Measurements from ENCODE around the gene PSMB8.
"Not testable (repeated sequence)": the region's sequence is repeated elsewhere in the genome, so short reads cannot be mapped to it uniquely, and the experiment has no call there.

PSMB8 gene

GRCh38 chr6:32843979-32844838 lies at the start of gene PSMB8:
Gene PSMB8 (minus strand): TSS chr6:32844047. CDS start chr6:32843996, 51 bp downstream.
- DNase-seq, result peak; percentile 82 to 88

DNA sequence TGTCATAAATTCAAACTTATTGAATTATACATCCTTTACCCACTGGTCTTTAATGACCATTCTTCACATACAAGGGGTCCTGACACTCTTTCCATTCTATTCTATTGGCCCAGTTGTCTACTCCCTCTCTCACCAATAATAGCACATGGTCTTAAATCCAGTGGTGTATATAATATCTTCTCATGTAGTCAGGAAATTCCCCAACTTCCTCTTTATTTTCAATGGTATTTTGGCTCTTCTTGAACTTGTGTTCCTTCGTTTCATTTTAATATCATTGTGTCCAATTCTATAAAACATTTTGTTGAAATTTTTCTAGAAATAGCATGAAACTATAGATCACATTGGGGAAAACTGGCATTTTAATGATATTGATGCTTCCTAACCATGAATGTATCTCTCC lies 47.0 kb upstream of the PSMB8 start:
- no peak for DNase-seq

- DNase-seq, result no peak
Measured at GRCh38 chr6:32889533-32889932, 45.7 kb upstream of the PSMB8 start.

DNA sequence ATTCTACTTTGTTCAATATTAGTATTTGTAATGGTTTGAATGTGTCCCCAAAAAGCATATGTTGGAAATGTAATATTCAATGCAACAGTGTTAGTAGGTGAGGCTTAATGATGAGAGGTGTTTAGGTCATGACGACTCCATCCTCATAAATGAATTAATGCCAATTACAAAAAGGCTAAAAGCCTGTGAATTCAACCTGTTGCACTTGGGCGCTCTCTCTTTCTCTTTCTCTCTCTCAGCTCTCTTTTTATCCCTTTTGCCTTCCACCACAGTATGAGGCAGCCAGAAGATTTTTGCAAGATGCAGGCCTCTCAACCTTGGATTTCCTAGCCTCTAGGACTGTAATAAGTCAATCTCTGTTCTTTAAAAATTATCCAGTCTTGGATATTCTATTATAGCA lies 44.7 kb upstream of the PSMB8 start:
- no peak for DNase-seq

DNA sequence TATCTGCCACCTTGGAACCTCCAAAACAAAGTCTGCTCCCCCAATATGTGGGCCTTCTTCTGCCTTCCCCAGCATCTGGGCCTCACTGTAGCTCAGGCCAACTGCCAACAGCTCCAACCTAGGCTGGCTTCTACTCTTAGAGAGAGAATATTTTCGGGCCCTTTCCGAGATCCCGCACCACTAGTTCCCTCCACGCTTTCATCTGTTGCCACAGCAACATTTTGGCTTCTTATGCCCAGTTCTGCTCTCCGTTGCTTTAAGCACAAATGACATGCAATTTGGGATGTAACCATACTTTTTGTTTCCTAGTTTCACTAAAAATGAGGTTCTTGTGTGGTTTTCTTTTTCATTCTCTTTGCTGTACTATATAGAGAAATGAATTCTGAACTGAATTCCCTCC lies 43.8 kb upstream of the PSMB8 start:
- no peak for DNase-seq

DNA sequence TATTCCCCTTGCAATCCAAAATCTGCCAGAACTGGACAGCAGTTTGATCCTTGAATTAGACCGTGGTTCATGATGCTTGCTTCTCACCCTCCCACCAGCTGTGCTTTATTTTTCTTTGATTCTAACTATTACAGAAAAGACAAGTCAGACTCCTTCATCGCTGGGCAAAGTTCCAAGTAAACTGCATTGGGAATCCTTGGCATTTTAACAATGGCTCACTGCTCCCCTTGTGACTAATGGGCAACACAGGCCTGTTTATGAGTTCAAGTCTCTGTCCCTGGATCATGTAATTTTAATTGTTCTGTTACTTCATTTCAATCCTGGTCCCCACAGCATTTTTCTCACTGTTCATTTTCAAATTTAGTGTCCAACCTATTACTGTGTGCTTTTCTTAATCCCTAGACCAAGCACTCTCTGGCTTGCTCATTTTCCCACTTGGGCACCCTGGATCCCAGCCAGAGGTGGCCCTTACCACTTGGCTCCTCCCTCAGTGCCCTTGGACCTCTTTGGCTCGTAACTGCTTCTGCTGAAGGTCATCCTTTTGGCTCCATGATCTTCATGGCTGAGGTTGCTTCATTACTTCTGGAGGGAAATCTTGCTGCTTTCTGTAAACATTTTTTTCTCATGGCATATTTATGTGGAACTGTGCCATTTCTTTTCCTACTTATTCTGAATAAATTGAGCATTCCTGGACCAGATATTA lies 43.0 kb upstream of the PSMB8 start:
- DNase-seq, result peak in 1 of 2 experiments; percentile 7

DNA sequence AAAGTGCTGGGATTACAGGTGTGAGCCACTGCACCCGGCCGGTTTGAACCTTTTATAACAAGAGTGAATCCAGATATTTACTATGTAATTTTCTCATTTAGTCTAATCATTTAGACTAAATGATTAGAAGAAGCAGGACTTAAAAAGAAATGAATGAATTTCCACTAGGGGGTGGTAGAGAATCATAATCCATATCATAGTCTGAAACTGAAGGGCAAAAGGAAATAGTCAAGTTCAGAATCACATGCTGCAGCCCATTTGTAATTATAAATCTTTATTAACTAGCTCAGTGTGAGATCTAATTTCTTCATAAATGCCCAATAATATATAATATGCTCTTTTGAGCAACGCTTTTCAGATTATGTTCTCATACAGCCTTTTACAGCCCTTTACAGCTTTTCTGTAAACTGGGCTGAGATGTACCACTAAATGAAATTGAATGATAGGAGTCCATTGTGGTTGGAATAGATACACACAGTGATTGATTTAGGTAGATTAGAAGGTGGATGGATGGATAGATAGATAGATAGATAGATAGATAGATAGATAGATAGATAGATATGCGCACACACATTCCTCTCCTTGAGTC lies 41.9 kb upstream of the PSMB8 start:
- DNase-seq, result peak; percentile 18 to 72

DNA sequence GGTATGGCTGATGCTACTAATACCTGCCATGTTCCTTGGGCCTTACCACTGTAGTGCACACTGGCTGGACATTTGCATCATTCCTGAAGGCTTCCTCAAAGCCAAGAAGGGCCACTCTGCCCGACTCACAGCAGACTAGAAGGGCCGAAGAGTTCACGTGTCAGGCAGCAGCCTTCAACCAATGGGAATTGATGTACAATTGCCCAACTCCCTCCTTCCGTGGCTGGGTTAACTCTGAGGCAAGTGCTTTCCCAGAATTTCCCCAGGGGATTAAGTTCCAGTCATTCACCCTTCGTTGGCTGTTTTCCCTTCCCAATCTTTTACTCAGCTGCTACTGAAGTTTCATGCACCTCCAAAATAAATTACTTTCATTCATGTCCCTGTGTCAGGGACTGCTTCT lies 39.9 kb upstream of the PSMB8 start:
- no peak for DNase-seq

GRCh38 chr6:32882879-32883250 lies 39.0 kb upstream of the PSMB8 start:
- no peak for DNase-seq

- DNase-seq, result not testable (repeated sequence)
Measured at GRCh38 chr6:32880962-32881361, 37.1 kb upstream of the PSMB8 start.

- DNase-seq, result no peak
Measured at GRCh38 chr6:32879691-32880090, 35.8 kb upstream of the PSMB8 start.

DNA sequence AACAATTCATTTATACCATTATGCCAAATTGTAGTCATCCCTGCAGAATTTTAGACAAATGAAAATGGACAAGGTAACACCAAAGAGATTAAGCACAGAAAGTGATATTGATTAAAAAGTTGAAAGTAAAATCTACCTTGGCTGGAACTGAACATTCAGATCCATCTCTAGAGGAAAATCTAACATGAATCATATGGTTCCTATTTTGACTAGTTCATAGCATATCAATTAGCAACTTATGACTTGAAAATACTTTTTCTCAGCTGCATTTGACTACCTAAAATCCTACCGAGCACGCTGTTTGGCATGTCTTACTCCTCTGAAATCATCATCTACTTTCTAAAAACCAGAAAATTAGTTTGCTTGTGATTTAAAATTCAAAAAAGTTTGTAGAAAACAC lies 32.8 kb upstream of the PSMB8 start:
- no peak for DNase-seq

GRCh38 chr6:32873947-32874346 lies 30.1 kb upstream of the PSMB8 start:
- not testable (repeated sequence) for DNase-seq

DNA sequence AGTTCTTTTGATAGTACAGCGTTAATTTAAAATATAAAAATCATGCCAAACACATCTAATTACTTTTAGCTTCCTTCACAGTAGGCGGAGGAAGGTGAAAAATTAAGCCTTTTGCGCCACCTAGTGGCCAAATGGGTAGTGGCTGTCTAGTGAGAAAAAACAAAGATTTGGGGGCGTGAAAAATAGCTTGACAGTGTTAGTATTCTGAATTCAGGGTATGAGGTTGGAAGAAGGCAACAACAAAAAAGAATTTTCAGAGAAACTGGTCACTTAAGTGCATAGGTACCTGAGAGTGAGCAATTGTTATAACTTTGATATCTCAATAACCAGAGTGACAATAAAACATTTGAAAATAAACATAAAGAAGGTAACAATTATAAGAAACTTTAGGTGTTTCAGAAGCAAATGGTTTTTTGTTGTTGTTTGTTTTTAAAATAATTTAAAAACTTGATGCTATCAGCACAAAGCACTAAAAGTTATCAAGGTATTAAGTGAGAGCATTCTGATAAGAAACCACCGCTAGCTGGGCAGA lies 24.5 kb upstream of the PSMB8 start:
- peak; percentile 61 to 63 for DNase-seq

- DNase-seq, result no peak
Measured at GRCh38 chr6:32867554-32868256, 23.9 kb upstream of the PSMB8 start.

DNA sequence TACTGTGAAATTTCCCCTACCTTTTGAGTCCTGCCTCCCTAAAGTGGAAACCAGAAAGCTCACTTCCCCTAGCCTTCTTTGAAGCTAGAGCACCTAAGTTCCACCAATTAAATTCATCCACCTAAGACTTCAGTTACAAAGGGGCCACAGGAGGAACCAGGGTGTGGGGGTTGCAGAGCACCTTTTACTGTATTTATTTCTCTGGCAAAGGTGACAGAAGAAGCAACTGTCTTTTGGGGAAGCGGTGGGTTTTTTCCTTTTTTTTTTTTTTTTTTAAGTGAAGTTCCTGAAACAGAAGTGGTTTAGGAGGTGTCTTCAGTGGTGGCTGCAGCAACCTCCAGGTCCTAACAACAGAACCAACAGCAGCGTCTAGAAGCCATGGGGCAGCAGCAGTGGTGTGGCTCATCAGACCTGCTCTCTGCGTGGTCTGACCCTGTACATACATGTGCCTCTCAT lies 23.2 kb upstream of the PSMB8 start:
- DNase-seq, result no peak

- DNase-seq, result no peak
Measured at GRCh38 chr6:32865724-32866443, 22.0 kb upstream of the PSMB8 start.

GRCh38 chr6:32862725-32863124 lies 18.9 kb upstream of the PSMB8 start:
- DNase-seq, result no peak

DNA sequence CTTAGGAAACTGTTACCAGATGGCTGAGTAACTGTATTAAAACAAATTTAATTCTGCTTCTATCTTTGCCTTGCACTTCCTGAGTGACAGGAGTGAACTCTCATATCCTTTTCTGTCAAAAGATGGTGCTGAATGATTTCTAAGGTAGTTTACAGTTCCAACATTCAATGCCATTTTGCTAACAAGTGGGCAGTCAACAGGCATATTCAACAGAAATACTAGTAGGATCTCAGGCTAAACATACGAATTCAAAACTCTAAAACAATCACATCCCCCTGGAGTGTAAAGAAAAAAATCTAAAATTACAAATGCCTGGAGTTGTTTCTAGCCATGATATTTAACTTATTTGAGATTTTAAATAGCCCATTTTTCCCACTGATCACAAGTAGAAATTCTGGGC lies 16.8 kb upstream of the PSMB8 start:
- DNase-seq, result no peak

- no peak for DNase-seq
Measured at GRCh38 chr6:32858194-32858593, 14.3 kb upstream of the PSMB8 start.

DNA sequence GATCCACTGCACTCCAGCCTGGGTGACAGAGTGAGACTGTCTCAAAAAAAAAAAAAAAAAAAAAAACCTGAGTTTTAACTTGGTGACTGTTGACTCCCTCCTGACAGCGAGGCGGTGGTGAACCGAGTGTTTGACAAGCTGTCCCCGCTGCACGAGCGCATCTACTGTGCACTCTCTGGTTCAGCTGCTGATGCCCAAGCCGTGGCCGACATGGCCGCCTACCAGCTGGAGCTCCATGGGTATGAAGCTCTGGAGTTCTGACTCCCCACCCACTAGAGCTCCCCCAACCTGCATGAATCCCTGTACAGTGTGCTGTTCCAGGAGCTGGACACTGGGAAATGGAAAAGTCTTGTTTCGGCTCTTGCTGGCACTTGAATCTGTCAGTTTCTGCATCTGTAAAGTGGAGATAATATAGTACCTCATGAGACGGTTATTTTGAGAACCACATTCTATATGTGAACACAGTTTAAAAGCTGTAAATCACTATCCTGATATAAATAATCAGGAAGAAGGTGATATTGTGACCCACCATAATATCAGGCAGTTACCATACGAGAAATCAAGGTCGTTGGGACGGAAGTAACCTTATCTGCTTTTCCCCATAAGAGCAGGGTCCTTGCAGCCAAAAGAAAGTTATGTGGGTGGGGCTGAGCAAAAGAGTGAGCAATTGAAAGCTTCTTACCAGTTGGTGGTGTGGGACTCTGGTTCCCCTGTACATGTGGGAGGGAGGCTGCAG lies 13.5 kb upstream of the PSMB8 start:
- DNase-seq, result no peak
